PC-3 (cell line): ENCODE results near the gene IL17RA.

Experiments
- EZH2 ChIP-seq: fragments of 300-600 bp; sonication (generic); IDR thresholded peaks from one replicate; pipeline ENCODE4 v1.6.1; 2017; ENCODE audit warnings: antibody characterized with exemption, mild to moderate bottlenecking, low read length; ENCODE audit not compliant: unreplicated experiment
- TF ChIP-seq, protein P1 (sequence below): fragments of 300-600 bp; sonication (generic); conservative IDR thresholded peaks from 2 replicates; pipeline ENCODE4 v1.5.1; 2017; ENCODE audit warnings: antibody characterized with exemption, low read depth, mild to moderate bottlenecking, low read length

DNA sequence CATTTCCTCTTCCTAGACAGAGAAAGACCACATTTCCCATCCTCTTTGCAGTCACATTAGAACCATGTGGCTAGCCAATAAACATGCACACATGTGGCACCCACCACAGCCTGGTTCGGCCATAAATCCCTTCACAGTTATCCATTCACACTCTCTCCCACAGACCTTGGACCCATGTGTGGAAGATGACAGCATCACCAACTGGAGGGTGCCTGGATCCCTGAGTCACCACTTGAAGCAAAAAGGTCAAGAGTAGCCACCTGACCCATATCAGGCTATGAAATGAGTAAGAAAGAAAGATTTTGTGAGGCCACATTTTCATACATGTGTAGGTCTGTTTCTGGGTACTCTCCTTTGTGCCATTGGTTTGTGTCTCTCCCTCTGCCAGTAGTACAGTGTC, 45.4 kb downstream of the IL17RA start:
- TF ChIP-seq, protein P1, sequence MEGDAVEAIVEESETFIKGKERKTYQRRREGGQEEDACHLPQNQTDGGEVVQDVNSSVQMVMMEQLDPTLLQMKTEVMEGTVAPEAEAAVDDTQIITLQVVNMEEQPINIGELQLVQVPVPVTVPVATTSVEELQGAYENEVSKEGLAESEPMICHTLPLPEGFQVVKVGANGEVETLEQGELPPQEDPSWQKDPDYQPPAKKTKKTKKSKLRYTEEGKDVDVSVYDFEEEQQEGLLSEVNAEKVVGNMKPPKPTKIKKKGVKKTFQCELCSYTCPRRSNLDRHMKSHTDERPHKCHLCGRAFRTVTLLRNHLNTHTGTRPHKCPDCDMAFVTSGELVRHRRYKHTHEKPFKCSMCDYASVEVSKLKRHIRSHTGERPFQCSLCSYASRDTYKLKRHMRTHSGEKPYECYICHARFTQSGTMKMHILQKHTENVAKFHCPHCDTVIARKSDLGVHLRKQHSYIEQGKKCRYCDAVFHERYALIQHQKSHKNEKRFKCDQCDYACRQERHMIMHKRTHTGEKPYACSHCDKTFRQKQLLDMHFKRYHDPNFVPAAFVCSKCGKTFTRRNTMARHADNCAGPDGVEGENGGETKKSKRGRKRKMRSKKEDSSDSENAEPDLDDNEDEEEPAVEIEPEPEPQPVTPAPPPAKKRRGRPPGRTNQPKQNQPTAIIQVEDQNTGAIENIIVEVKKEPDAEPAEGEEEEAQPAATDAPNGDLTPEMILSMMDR: no peak
- TF ChIP-seq EZH2: no peak
